CD14-positive monocyte (primary cell): Measurements from ENCODE around the gene OR4C45. TPM values are rescaled to one million over a fixed set of nuclear protein-coding genes. Genes with fewer than 3 reads are reported as not detected.
"Not testable (repeated sequence)": the region's sequence is repeated elsewhere in the genome, so short reads cannot be mapped to it uniquely, and the experiment has no call there.

Experiments
- DNase-seq, 3 donors: peaks; one replicate each; pipeline ENCODE4 v3.0.0-alpha.2; 2011 to 2022
- H2AFZ ChIP-seq: 2 replicates; pipeline ENCODE4 v1.6.0; 2012; ENCODE audit warnings: mild to moderate bottlenecking, low read depth, low read length, inconsistent platforms; ENCODE audit not compliant: insufficient read depth, poor library complexity, severe bottlenecking
- H3K27ac ChIP-seq, 2 donors: 1 replicate in 1 of 2; 2 replicates in 1 of 2; pipeline ENCODE4 v1.5.1; 2012 to 2013; ENCODE audit warnings: low read length in 2 of 2, control low read depth in 1 of 2, inconsistent platforms in 1 of 2, low read depth in 1 of 2, mild to moderate bottlenecking in 1 of 2
- H3K27me3 ChIP-seq, 2 donors: one replicate each; pipeline versions ENCODE4 v1.6.0 to v1.6.1; 2011 to 2013; ENCODE audit warnings: low read length in 2 of 2; ENCODE audit not compliant: control insufficient read depth in 2 of 2, insufficient read depth in 2 of 2
- H3K36me3 ChIP-seq, 2 donors: replicated peaks in 1 of 2; 1 replicate in 1 of 2; 2 replicates in 1 of 2; pipeline versions ENCODE4 v1.5.1 to v1.6.1; 2012 to 2013; ENCODE audit warnings: low read length in 2 of 2, control low read depth in 1 of 2, inconsistent platforms in 1 of 2, mild to moderate bottlenecking in 1 of 2; ENCODE audit not compliant: insufficient read depth in 2 of 2, control insufficient read depth in 1 of 2
- H3K4me1 ChIP-seq, 2 donors: 1 replicate in 1 of 2; 2 replicates in 1 of 2; pipeline versions ENCODE4 v1.5.1 to v1.6.1; 2012 to 2013; ENCODE audit warnings: low read length in 2 of 2, control low read depth in 1 of 2, inconsistent platforms in 1 of 2, mild to moderate bottlenecking in 1 of 2, moderate library complexity in 1 of 2; ENCODE audit not compliant: insufficient read depth in 2 of 2, control insufficient read depth in 1 of 2
- H3K4me2 ChIP-seq: replicated peaks from 2 replicates; pipeline ENCODE3; 2012; ENCODE audit warnings: low read length, moderate library complexity, mild to moderate bottlenecking; ENCODE audit not compliant: poor library complexity, severe bottlenecking; ENCODE audit errors: extremely low read depth
- H3K4me3 ChIP-seq, 3 experiments: fragments of 200-600 bp in 1 of 3; sonication (generic) in 1 of 3; replicated peaks in 1 of 3; 1 replicate in 2 of 3; 2 replicates in 1 of 3; pipeline ENCODE4 v1.5.1; 2011 to 2013; ENCODE audit warnings: low read length in 3 of 3, mild to moderate bottlenecking in 3 of 3, control low read depth in 2 of 3, low read depth in 2 of 3, inconsistent platforms in 1 of 3, moderate library complexity in 1 of 3
- H3K79me2 ChIP-seq: 2 replicates; pipeline ENCODE4 v1.6.0; 2012; ENCODE audit warnings: mild to moderate bottlenecking, control low read depth, inconsistent platforms, low read length, moderate library complexity; ENCODE audit not compliant: insufficient read depth
- H3K9ac ChIP-seq: 2 replicates; pipeline ENCODE4 v1.6.0; 2017; ENCODE audit warnings: low read length, mild to moderate bottlenecking; ENCODE audit not compliant: insufficient read depth, poor library complexity, severe bottlenecking
- H3K9me3 ChIP-seq, 2 donors: replicated peaks in 1 of 2; 1 replicate in 1 of 2; 2 replicates in 1 of 2; pipeline versions ENCODE4 v1.5.1 to v1.6.1; 2012 to 2013; ENCODE audit warnings: low read length in 2 of 2, control low read depth in 1 of 2; ENCODE audit not compliant: control insufficient read depth in 1 of 2, insufficient read depth in 1 of 2
- H4K20me1 ChIP-seq: 2 replicates; pipeline ENCODE4 v1.6.0; 2012; ENCODE audit warnings: mild to moderate bottlenecking, low read length, control low read depth, moderate library complexity; ENCODE audit not compliant: insufficient read depth
- H3K27ac Mint-ChIP-seq, 7 donors: one replicate each; pipeline ENCODE4 v1.8.0; 2020; ENCODE audit warnings: mild to moderate bottlenecking in 7 of 7, mixed read lengths in 7 of 7, moderate library complexity in 6 of 7, inconsistent platforms in 2 of 7
- H3K27me3 Mint-ChIP-seq, 3 donors: one replicate each; pipeline ENCODE4 v1.8.0; 2021 to 2022; ENCODE audit warnings: low read depth in 3 of 3, mild to moderate bottlenecking in 3 of 3, mixed read lengths in 3 of 3, moderate library complexity in 3 of 3, inconsistent platforms in 1 of 3
- H3K36me3 Mint-ChIP-seq, 2 donors: one replicate each; pipeline ENCODE4 v1.8.0; 2020; ENCODE audit warnings: mixed read lengths in 2 of 2, inconsistent platforms in 1 of 2, mild to moderate bottlenecking in 1 of 2
- H3K4me1 Mint-ChIP-seq: one replicate; pipeline ENCODE4 v1.8.0; 2020; ENCODE audit warnings: mild to moderate bottlenecking, mixed read lengths
- H3K4me3 Mint-ChIP-seq, 2 donors: one replicate each; pipeline ENCODE4 v1.8.0; 2020; ENCODE audit warnings: mild to moderate bottlenecking in 2 of 2, mixed read lengths in 2 of 2, moderate library complexity in 1 of 2
- H3K9me3 Mint-ChIP-seq, 7 donors: one replicate each; pipeline ENCODE4 v1.8.0; 2020 to 2022; ENCODE audit warnings: mixed read lengths in 7 of 7, mild to moderate bottlenecking in 6 of 7, moderate library complexity in 6 of 7, inconsistent platforms in 2 of 7
- WGBS: methylation state at CpG from one replicate; pipeline ENCODE4 v1.1.5; 2013; ENCODE audit warnings: missing lambda C conversion rate; ENCODE audit not compliant: insufficient coverage; 5-methylcytosine and 5-hydroxymethylcytosine counted together
- intact Hi-C, 2 donors: fragments of 100-400 bp; cut with micrococcal nuclease; formaldehyde crosslinking; loops; one replicate each; pipeline versions ENCODE4 v1.15.0 to v1.15.1; 2023
- polyA plus RNA-seq, 3 donors: library from polyadenylated mRNA; depleted of rRNA in 1 of 3; unstranded in 2 of 3; stranded (reverse) in 1 of 3; fragments of 300-500 nt in 2 of 3; fragments of >200 nt in 1 of 3; fragmentation: Illumina TruSeq in 2 of 3; gene quantifications; 1 replicate in 2 of 3; 2 replicates in 1 of 3; pipeline ENCODE4 v1.2.3, GENCODE V29; 2012 to 2021
- TF ChIP-seq, protein P1 (sequence below): fragments of 200-600 bp; IDR thresholded peaks from one replicate; pipeline ENCODE4 v1.8.0; 2022; ENCODE audit warnings: antibody characterized with exemption, mild to moderate bottlenecking

The OR4C45 gene
- polyA plus RNA-seq, 3 donors = not detected

GRCh38 chr11:50077526-50077925 lies 44.9 kb downstream of the OR4C45 start:
- H3K9ac ChIP-seq = no peak overlapping the region
- H3K79me2 ChIP-seq = no peaks in the 10 kb centered on the region
- H4K20me1 ChIP-seq = no peaks in the 10 kb centered on the region
- TF ChIP-seq, protein P1, sequence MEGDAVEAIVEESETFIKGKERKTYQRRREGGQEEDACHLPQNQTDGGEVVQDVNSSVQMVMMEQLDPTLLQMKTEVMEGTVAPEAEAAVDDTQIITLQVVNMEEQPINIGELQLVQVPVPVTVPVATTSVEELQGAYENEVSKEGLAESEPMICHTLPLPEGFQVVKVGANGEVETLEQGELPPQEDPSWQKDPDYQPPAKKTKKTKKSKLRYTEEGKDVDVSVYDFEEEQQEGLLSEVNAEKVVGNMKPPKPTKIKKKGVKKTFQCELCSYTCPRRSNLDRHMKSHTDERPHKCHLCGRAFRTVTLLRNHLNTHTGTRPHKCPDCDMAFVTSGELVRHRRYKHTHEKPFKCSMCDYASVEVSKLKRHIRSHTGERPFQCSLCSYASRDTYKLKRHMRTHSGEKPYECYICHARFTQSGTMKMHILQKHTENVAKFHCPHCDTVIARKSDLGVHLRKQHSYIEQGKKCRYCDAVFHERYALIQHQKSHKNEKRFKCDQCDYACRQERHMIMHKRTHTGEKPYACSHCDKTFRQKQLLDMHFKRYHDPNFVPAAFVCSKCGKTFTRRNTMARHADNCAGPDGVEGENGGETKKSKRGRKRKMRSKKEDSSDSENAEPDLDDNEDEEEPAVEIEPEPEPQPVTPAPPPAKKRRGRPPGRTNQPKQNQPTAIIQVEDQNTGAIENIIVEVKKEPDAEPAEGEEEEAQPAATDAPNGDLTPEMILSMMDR = no peak
- no peak overlapping the region for H3K27ac ChIP-seq
- peaks cover 64 to 75% of the 10 kb centered on the region in 2 donors for H3K9me3 ChIP-seq
- no peaks in the 10 kb centered on the region for H3K4me1 Mint-ChIP-seq
- no peaks in the 10 kb centered on the region for H3K4me1 ChIP-seq
- peaks cover 59 to 64% (median 61%) of the 10 kb centered on the region in 7 donors for H3K9me3 Mint-ChIP-seq
- H3K27me3 ChIP-seq = no peaks in the 10 kb centered on the region
- WGBS = 86% methylated on average over 5 of the region's 5 CpGs
- H3K36me3 ChIP-seq = no peaks in the 10 kb centered on the region
- peaks cover 0 to 3% (median 0%) of the 10 kb centered on the region in 3 donors for H3K27me3 Mint-ChIP-seq
- no peaks in the 10 kb centered on the region for H3K36me3 Mint-ChIP-seq
- DNase-seq = no peak
- H3K4me3 ChIP-seq = no peak overlapping the region
- no peak overlapping the region for H3K4me2 ChIP-seq
- intact Hi-C loops = no loop called here
- H3K4me3 Mint-ChIP-seq = no peak overlapping the region
- H2AFZ ChIP-seq = no peak overlapping the region
- no peak overlapping the region for H3K27ac Mint-ChIP-seq

DNA sequence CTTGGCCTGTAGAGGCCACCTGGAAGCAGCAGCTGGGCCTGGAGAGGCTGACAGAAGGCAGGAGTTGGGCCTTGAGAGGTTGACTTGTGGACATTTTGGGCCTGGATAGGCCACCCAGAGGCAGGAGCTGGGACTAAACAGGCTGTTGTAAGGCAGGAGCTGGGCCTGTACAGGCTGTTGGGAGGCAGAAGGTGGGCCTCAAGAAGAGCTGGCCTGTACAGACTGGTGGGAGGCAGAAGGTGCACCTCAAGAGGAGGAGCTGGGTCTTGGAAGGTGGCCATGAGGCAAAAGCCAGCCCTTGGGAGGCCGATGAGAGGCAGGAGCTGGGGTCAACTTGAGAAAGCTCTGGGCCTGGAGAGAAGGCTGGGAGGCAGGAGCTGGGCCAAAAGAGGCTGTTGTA lies 45.3 kb downstream of the OR4C45 start:
- intact Hi-C loops = no loop called here

GRCh38 chr11:50078946-50079345 lies 46.3 kb downstream of the OR4C45 start:
- intact Hi-C loops, H3K4me3 Mint-ChIP-seq, H3K4me2 ChIP-seq, H3K36me3 ChIP-seq, H2AFZ ChIP-seq, H3K27me3 Mint-ChIP-seq, H3K9ac ChIP-seq, H3K4me1 ChIP-seq, DNase-seq, H4K20me1 ChIP-seq, H3K79me2 ChIP-seq, H3K27ac Mint-ChIP-seq, H3K36me3 Mint-ChIP-seq, H3K27ac ChIP-seq, H3K4me3 ChIP-seq, H3K4me1 Mint-ChIP-seq, H3K27me3 ChIP-seq: not testable (repeated sequence)
- H3K9me3 ChIP-seq = peaks cover 51 to 68% of the 10 kb centered on the region in 2 donors
- H3K9me3 Mint-ChIP-seq = peaks cover 48 to 66% (median 50%) of the 10 kb centered on the region in 7 donors

More for the DNA sequence above, 45.3 kb downstream of the OR4C45 start:
- H3K36me3 ChIP-seq = no peaks in the 10 kb centered on the region
- no peaks in the 10 kb centered on the region for H3K27me3 ChIP-seq
- H3K4me1 ChIP-seq = no peaks in the 10 kb centered on the region
- H3K27ac ChIP-seq = no peak overlapping the region
- peaks cover 55 to 65% (median 56%) of the 10 kb centered on the region in 7 donors for H3K9me3 Mint-ChIP-seq
- peaks cover 59 to 70% of the 10 kb centered on the region in 2 donors for H3K9me3 ChIP-seq
- no peak overlapping the region for H3K4me3 Mint-ChIP-seq
- H3K4me3 ChIP-seq = no peak overlapping the region
- no peaks in the 10 kb centered on the region for H3K36me3 Mint-ChIP-seq
- H3K27me3 Mint-ChIP-seq = peaks cover 0 to 3% (median 0%) of the 10 kb centered on the region in 3 donors
- no peak for DNase-seq
- no peak overlapping the region for H3K4me2 ChIP-seq
- no peaks in the 10 kb centered on the region for H3K79me2 ChIP-seq
- TF ChIP-seq, protein P1 = no peak
- H3K9ac ChIP-seq = no peak overlapping the region
- no peak overlapping the region for H3K27ac Mint-ChIP-seq
- no peak overlapping the region for H2AFZ ChIP-seq
- H3K4me1 Mint-ChIP-seq = no peaks in the 10 kb centered on the region
- H4K20me1 ChIP-seq = no peaks in the 10 kb centered on the region
- WGBS = 78% methylated on average over 1 of the region's 1 CpG
